ENCODE measurements around the gene NQO2. TPM values are rescaled to one million over a fixed set of nuclear protein-coding genes. Genes with fewer than 3 reads are reported as not detected.
"Not testable (repeated sequence)": the region's sequence is repeated elsewhere in the genome, so short reads cannot be mapped to it uniquely, and the experiment has no call there.

NQO2 gene
- total and polyA plus RNA-seq, 3 donors from 2014 or later: 9.5 to 35.6 (median 16.8) TPM

GRCh38 chr6:2971420-2972218, 28.1 kb upstream of the NQO2 start, which contains the start of gene SERPINB6:
Gene SERPINB6 (minus strand): TSS chr6:2971567. CDS start chr6:2959332, 12,235 bp downstream.
- peak within 1 kb of the TSS; percentile 77 to 91 for H3K4me3 ChIP-seq
- TF ChIP-seq CTCF (IDR thresholded peaks at IDR 0.05) (no peak), POLR2A (IDR thresholded peaks at IDR 0.05) (no peak)
- no peaks in the 10 kb centered on the region for H3K27me3 ChIP-seq
- H3K36me3 ChIP-seq (ENCODE audit: low read depth, missing control alignments): no peaks in the 10 kb centered on the region
- H3K9me3 ChIP-seq: no peaks in the 10 kb centered on the region
- DNase-seq: peak; percentile 90
- intact Hi-C loops (cut with DNase I; ENCODE audit: low total_unique reads): loop anchor here (2.0 kb wide), 1 partner anchor 19 kb away; no protein-coding TSS in a partner anchor
- peak within 1 kb of the TSS; percentile 94 to 100 for H3K27ac ChIP-seq
- 1 to 2% methylated on average over 17 to 37 of the region's 63 CpGs for WGBS, 2 donors
- peaks cover 15% of the 10 kb centered on the region for H3K4me1 ChIP-seq

- WGBS, 2 donors: 13 to 23% methylated on average over 1 of the region's 1 CpG
Measured at GRCh38 chr6:2972219-2972487, 27.5 kb upstream of the NQO2 start.

GRCh38 chr6:2972685-2973084, 27.0 kb upstream of the NQO2 start:
- intact Hi-C loops (cut with DNase I; ENCODE audit: low total_unique reads); H3K4me3 ChIP-seq; DNase-seq; H3K9me3 ChIP-seq; H3K27me3 ChIP-seq; H3K36me3 ChIP-seq (ENCODE audit: low read depth, missing control alignments): not testable (repeated sequence)
- H3K27ac ChIP-seq: peak overlapping the region in 1 of 2 donors; percentile 100
- H3K4me1 ChIP-seq: peaks cover 15% of the 10 kb centered on the region
- WGBS, 2 donors: 70 to 73% methylated on average over 5 of the region's 5 CpGs

More at GRCh38 chr6:2972219-2972487, 27.5 kb upstream of the NQO2 start:
- H3K27ac ChIP-seq: peak overlapping the region; percentile 94 to 100
- H3K36me3 ChIP-seq (ENCODE audit: low read depth, missing control alignments); H3K9me3 ChIP-seq; H3K27me3 ChIP-seq; intact Hi-C loops (cut with DNase I; ENCODE audit: low total_unique reads); DNase-seq: not testable (repeated sequence)
- peaks cover 15% of the 10 kb centered on the region for H3K4me1 ChIP-seq
- H3K4me3 ChIP-seq: peak overlapping the region; percentile 77 to 91

- 72 to 94% methylated on average over 6 of the region's 6 CpGs for WGBS, 2 donors
Measured at GRCh38 chr6:2973180-2973579, 26.5 kb upstream of the NQO2 start.

GRCh38 chr6:2973676-2974075, 26.0 kb upstream of the NQO2 start:
- TF ChIP-seq POLR2A (IDR thresholded peaks at IDR 0.05): no peak
- no peaks in the 10 kb centered on the region for H3K36me3 ChIP-seq (ENCODE audit: low read depth, missing control alignments)
- H3K4me3 ChIP-seq: no peak overlapping the region
- 79 to 91% methylated on average over 5 of the region's 5 CpGs for WGBS, 2 donors
- DNase-seq: no peak
- H3K27me3 ChIP-seq: no peaks in the 10 kb centered on the region
- H3K27ac ChIP-seq: no peak overlapping the region
- peaks cover 15% of the 10 kb centered on the region for H3K4me1 ChIP-seq
- no peaks in the 10 kb centered on the region for H3K9me3 ChIP-seq
- intact Hi-C loops (cut with DNase I; ENCODE audit: low total_unique reads): no loop called here

More at GRCh38 chr6:2973180-2973579, 26.5 kb upstream of the NQO2 start:
- intact Hi-C loops (cut with DNase I; ENCODE audit: low total_unique reads); H3K27me3 ChIP-seq; H3K4me3 ChIP-seq; H3K36me3 ChIP-seq (ENCODE audit: low read depth, missing control alignments); DNase-seq; H3K9me3 ChIP-seq; H3K27ac ChIP-seq: not testable (repeated sequence)
- H3K4me1 ChIP-seq: peaks cover 15% of the 10 kb centered on the region

GRCh38 chr6:2976060-2976459, 23.6 kb upstream of the NQO2 start:
- Histone ChIP-seq H3K27ac (peak overlapping the region; percentile 12 to 16), H3K9me3 (no peaks in the 10 kb centered on the region), H3K4me1 (peaks cover 17% of the 10 kb centered on the region), H3K4me3 (no peak overlapping the region), H3K27me3 (no peaks in the 10 kb centered on the region), H3K36me3 (ENCODE audit: low read depth, missing control alignments) (no peaks in the 10 kb centered on the region)
- intact Hi-C loops (cut with DNase I; ENCODE audit: low total_unique reads): no loop called here
- 90 to 95% methylated on average over 5 of the region's 5 CpGs for WGBS, 2 donors
- TF ChIP-seq CTCF (IDR thresholded peaks at IDR 0.05): no peak
- no peak for TF ChIP-seq POLR2A (IDR thresholded peaks at IDR 0.05)
- no peak for DNase-seq

Measured in testis (tissue), 3 donors.